HEK293 (cell line): Measurements from ENCODE around the gene ARL15.

ENCODE experiments used
- GFI1B ChIP-seq: fragments of 450-650 bp; formaldehyde crosslinking; IDR thresholded peaks from 2 replicates; pipeline ENCODE4 v1.5.1; 2016; ENCODE audit warnings: missing biosample characterization, missing genetic modification characterization
- GLI2 ChIP-seq: fragments of 450-650 bp; formaldehyde crosslinking; IDR thresholded peaks from 2 replicates; pipeline ENCODE4; 2017; ENCODE audit warnings: missing biosample characterization, missing genetic modification characterization, low read depth, borderline replicate concordance
- KLF10 ChIP-seq: fragments of 450-650 bp; IDR thresholded peaks from 2 replicates; pipeline ENCODE4 v1.5.1; 2018; ENCODE audit warnings: missing biosample characterization, mild to moderate bottlenecking, missing genetic modification characterization
- KLF16 ChIP-seq: fragments of 450-650 bp; formaldehyde crosslinking; IDR thresholded peaks from 2 replicates; pipeline ENCODE4 v1.5.1; 2017; ENCODE audit warnings: missing biosample characterization, missing genetic modification characterization
- SALL2 ChIP-seq: fragments of 450-650 bp; formaldehyde crosslinking; IDR thresholded peaks from 2 replicates; pipeline ENCODE4 v1.5.0; 2017; ENCODE audit warnings: missing biosample characterization, mild to moderate bottlenecking, missing genetic modification characterization, borderline replicate concordance
- YY1 ChIP-seq: fragments of 450-650 bp; formaldehyde crosslinking; IDR thresholded peaks from 2 replicates; pipeline ENCODE4 v1.5.1; 2018; ENCODE audit warnings: missing biosample characterization, missing genetic modification characterization
- ZBTB48 ChIP-seq: fragments of 450-650 bp; formaldehyde crosslinking; IDR thresholded peaks from 2 replicates; pipeline ENCODE4 v1.5.1; 2016; ENCODE audit warnings: missing biosample characterization, missing genetic modification characterization
- ZFHX2 ChIP-seq: fragments of 450-650 bp; formaldehyde crosslinking; conservative IDR thresholded peaks from 2 replicates; pipeline ENCODE4 v1.5.1; 2016; ENCODE audit warnings: missing biosample characterization, missing genetic modification characterization
- ZNF121 ChIP-seq: fragments of 450-650 bp; formaldehyde crosslinking; IDR thresholded peaks from 2 replicates; pipeline ENCODE4 v1.5.1; 2016; ENCODE audit warnings: missing biosample characterization, missing genetic modification characterization
- ZNF174 ChIP-seq: fragments of 450-650 bp; formaldehyde crosslinking; IDR thresholded peaks from 2 replicates; pipeline ENCODE4 v1.5.0; 2017; ENCODE audit warnings: missing biosample characterization, mild to moderate bottlenecking, missing genetic modification characterization
- ZNF341 ChIP-seq: fragments of 450-650 bp; formaldehyde crosslinking; IDR thresholded peaks from 2 replicates; pipeline ENCODE4; 2016; ENCODE audit warnings: low read depth, missing biosample characterization, missing genetic modification characterization
- ZNF596 ChIP-seq: fragments of 450-650 bp; IDR thresholded peaks from 2 replicates; pipeline ENCODE4 v1.5.0; 2018; ENCODE audit warnings: missing biosample characterization, mild to moderate bottlenecking, missing genetic modification characterization, moderate library complexity
- ZNF664 ChIP-seq: fragments of 450-650 bp; formaldehyde crosslinking; IDR thresholded peaks from 2 replicates; pipeline ENCODE4 v1.5.1; 2016; ENCODE audit warnings: missing biosample characterization, missing genetic modification characterization
- ZNF701 ChIP-seq: fragments of 450-650 bp; formaldehyde crosslinking; IDR thresholded peaks from 2 replicates; pipeline ENCODE4 v1.5.1; 2016; ENCODE audit warnings: missing biosample characterization, missing genetic modification characterization
- TF ChIP-seq, protein P1 (sequence below): fragments of 450-650 bp; formaldehyde crosslinking; IDR thresholded peaks from 2 replicates; pipeline ENCODE4 v1.5.1; 2016; ENCODE audit warnings: missing biosample characterization, missing genetic modification characterization
- TF ChIP-seq, protein P2 (sequence below): fragments of 450-650 bp; formaldehyde crosslinking; IDR thresholded peaks from 2 replicates; pipeline ENCODE4 v1.5.1; 2016; ENCODE audit warnings: missing biosample characterization, missing genetic modification characterization
- TF ChIP-seq, protein P3 (sequence below): fragments of 450-650 bp; formaldehyde crosslinking; IDR thresholded peaks from 2 replicates; pipeline ENCODE4 v1.5.1; 2016; ENCODE audit warnings: missing biosample characterization, missing genetic modification characterization
- TF ChIP-seq, protein P4 (sequence below): fragments of 450-650 bp; formaldehyde crosslinking; IDR thresholded peaks from 2 replicates; pipeline ENCODE4; 2016; ENCODE audit warnings: missing biosample characterization, missing genetic modification characterization
- TF ChIP-seq, protein P5 (sequence below): fragments of 450-650 bp; formaldehyde crosslinking; IDR thresholded peaks from 2 replicates; pipeline ENCODE4 v1.5.1; 2016; ENCODE audit warnings: missing biosample characterization, missing genetic modification characterization, low read depth
- TF ChIP-seq, protein P6 (sequence below): fragments of 450-650 bp; formaldehyde crosslinking; IDR thresholded peaks from 2 replicates; pipeline ENCODE4 v1.5.1; 2016; ENCODE audit warnings: missing biosample characterization, missing genetic modification characterization
- TF ChIP-seq, protein P7 (sequence below): fragments of 450-650 bp; formaldehyde crosslinking; conservative IDR thresholded peaks from 2 replicates; pipeline ENCODE4 v1.5.1; 2016; ENCODE audit warnings: low read depth, missing biosample characterization, missing genetic modification characterization
- TF ChIP-seq, protein P8 (sequence below): fragments of 450-650 bp; formaldehyde crosslinking; IDR thresholded peaks from 2 replicates; pipeline ENCODE4 v1.5.1; 2017; ENCODE audit warnings: missing biosample characterization, missing genetic modification characterization
- TF ChIP-seq, protein P9 (sequence below): fragments of 450-650 bp; formaldehyde crosslinking; IDR thresholded peaks from 2 replicates; pipeline ENCODE4 v1.5.1; 2016; ENCODE audit warnings: missing biosample characterization, missing genetic modification characterization

ARL15 gene

DNA sequence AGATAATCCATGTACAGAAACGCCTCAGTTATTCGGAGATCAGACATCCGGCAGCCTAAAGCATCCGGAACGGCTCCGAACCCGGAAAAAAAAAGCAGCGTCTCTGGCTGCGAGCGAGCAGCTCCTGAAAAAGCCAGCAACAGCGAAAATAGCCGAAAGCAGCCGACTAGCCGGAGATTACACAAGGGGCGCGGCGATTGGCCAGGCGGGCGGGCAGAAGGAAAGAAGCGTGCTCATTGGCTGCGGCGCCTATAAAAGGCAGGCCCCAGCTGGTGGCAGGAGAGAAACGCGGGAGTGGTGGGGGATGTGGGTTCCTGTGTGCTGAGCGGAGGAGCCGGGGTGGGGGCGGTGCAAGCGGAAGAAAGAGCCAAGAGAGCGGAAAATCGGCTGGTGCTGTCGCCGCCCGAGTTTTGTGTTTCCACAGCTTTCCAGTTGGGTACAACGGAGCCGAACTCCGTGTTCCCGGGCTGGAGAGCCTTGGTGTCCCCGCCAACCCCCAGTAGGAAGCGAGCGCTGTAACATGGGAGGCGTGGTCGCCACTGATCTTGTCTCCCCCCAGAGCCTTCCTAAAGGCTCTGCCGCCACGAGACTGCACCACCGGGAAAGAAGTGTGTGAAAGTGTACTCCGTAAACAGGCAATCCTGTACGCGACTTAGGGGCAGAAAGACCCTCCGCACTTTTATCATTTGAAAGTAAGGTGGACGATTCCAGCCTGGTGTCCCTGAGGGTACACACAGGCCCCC, at the start of gene ARL15 (continued):
- TF ChIP-seq, protein P1, sequence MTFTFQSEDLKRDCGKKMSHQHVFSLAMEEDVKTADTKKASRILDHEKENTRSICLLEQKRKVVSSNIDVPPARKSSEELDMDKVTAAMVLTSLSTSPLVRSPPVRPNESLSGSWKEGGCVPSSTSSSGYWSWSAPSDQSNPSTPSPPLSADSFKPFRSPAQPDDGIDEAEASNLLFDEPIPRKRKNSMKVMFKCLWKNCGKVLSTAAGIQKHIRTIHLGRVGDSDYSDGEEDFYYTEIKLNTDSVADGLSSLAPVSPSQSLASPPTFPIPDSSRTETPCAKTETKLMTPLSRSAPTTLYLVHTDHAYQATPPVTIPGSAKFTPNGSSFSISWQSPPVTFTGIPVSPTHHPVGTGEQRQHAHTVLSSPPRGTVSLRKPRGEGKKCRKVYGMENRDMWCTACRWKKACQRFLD (tag by site-specific recombination): no peak
- TF ChIP-seq GLI2 (tag by site-specific recombination): no peak
- TF ChIP-seq, protein P2, sequence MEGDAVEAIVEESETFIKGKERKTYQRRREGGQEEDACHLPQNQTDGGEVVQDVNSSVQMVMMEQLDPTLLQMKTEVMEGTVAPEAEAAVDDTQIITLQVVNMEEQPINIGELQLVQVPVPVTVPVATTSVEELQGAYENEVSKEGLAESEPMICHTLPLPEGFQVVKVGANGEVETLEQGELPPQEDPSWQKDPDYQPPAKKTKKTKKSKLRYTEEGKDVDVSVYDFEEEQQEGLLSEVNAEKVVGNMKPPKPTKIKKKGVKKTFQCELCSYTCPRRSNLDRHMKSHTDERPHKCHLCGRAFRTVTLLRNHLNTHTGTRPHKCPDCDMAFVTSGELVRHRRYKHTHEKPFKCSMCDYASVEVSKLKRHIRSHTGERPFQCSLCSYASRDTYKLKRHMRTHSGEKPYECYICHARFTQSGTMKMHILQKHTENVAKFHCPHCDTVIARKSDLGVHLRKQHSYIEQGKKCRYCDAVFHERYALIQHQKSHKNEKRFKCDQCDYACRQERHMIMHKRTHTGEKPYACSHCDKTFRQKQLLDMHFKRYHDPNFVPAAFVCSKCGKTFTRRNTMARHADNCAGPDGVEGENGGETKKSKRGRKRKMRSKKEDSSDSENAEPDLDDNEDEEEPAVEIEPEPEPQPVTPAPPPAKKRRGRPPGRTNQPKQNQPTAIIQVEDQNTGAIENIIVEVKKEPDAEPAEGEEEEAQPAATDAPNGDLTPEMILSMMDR (tag by site-specific recombination): peak; percentile 43; the same call in 1 of the 2 replicates
- TF ChIP-seq ZBTB48 (tag by site-specific recombination): no peak
- TF ChIP-seq, protein P3, sequence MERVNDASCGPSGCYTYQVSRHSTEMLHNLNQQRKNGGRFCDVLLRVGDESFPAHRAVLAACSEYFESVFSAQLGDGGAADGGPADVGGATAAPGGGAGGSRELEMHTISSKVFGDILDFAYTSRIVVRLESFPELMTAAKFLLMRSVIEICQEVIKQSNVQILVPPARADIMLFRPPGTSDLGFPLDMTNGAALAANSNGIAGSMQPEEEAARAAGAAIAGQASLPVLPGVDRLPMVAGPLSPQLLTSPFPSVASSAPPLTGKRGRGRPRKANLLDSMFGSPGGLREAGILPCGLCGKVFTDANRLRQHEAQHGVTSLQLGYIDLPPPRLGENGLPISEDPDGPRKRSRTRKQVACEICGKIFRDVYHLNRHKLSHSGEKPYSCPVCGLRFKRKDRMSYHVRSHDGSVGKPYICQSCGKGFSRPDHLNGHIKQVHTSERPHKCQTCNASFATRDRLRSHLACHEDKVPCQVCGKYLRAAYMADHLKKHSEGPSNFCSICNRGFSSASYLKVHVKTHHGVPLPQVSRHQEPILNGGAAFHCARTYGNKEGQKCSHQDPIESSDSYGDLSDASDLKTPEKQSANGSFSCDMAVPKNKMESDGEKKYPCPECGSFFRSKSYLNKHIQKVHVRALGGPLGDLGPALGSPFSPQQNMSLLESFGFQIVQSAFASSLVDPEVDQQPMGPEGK (tag by site-specific recombination): peak; percentile 92
- no peak for TF ChIP-seq ZNF121
- no peak for TF ChIP-seq ZNF596 (tag by site-specific recombination)
- 0 out of 2 replicates have a peak, but pooled peaks have one; percentile 16 for TF ChIP-seq YY1
- no peak for TF ChIP-seq ZNF174 (tag by site-specific recombination)
- peak; percentile 76 for TF ChIP-seq ZFHX2 (tag by site-specific recombination)
- TF ChIP-seq ZNF701: no peak
- TF ChIP-seq, protein P4, sequence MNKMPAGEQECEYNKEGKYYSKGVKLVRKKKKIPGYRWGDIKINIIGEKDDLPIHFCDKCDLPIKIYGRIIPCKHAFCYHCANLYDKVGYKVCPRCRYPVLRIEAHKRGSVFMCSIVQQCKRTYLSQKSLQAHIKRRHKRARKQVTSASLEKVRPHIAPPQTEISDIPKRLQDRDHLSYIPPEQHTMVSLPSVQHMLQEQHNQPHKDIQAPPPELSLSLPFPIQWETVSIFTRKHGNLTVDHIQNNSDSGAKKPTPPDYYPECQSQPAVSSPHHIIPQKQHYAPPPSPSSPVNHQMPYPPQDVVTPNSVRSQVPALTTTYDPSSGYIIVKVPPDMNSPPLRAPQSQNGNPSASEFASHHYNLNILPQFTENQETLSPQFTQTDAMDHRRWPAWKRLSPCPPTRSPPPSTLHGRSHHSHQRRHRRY: peak; percentile 52; the same call in 1 of the 2 replicates
- no peak for TF ChIP-seq SALL2
- TF ChIP-seq, protein P5, sequence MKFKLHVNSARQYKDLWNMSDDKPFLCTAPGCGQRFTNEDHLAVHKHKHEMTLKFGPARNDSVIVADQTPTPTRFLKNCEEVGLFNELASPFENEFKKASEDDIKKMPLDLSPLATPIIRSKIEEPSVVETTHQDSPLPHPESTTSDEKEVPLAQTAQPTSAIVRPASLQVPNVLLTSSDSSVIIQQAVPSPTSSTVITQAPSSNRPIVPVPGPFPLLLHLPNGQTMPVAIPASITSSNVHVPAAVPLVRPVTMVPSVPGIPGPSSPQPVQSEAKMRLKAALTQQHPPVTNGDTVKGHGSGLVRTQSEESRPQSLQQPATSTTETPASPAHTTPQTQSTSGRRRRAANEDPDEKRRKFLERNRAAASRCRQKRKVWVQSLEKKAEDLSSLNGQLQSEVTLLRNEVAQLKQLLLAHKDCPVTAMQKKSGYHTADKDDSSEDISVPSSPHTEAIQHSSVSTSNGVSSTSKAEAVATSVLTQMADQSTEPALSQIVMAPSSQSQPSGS: no peak
- TF ChIP-seq, protein P6, sequence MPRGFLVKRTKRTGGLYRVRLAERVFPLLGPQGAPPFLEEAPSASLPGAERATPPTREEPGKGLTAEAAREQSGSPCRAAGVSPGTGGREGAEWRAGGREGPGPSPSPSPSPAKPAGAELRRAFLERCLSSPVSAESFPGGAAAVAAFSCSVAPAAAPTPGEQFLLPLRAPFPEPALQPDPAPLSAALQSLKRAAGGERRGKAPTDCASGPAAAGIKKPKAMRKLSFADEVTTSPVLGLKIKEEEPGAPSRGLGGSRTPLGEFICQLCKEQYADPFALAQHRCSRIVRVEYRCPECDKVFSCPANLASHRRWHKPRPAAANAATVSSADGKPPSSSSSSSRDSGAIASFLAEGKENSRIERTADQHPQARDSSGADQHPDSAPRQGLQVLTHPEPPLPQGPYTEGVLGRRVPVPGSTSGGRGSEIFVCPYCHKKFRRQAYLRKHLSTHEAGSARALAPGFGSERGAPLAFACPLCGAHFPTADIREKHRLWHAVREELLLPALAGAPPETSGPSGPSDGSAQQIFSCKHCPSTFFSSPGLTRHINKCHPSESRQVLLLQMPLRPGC: peak; percentile 74
- TF ChIP-seq, protein P7, sequence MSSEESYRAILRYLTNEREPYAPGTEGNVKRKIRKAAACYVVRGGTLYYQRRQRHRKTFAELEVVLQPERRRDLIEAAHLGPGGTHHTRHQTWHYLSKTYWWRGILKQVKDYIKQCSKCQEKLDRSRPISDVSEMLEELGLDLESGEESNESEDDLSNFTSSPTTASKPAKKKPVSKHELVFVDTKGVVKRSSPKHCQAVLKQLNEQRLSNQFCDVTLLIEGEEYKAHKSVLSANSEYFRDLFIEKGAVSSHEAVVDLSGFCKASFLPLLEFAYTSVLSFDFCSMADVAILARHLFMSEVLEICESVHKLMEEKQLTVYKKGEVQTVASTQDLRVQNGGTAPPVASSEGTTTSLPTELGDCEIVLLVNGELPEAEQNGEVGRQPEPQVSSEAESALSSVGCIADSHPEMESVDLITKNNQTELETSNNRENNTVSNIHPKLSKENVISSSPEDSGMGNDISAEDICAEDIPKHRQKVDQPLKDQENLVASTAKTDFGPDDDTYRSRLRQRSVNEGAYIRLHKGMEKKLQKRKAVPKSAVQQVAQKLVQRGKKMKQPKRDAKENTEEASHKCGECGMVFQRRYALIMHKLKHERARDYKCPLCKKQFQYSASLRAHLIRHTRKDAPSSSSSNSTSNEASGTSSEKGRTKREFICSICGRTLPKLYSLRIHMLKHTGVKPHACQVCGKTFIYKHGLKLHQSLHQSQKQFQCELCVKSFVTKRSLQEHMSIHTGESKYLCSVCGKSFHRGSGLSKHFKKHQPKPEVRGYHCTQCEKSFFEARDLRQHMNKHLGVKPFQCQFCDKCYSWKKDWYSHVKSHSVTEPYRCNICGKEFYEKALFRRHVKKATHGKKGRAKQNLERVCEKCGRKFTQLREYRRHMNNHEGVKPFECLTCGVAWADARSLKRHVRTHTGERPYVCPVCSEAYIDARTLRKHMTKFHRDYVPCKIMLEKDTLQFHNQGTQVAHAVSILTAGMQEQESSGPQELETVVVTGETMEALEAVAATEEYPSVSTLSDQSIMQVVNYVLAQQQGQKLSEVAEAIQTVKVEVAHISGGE (tag by site-specific recombination): peak; percentile 43; the same call in 1 of the 2 replicates
- TF ChIP-seq, protein P8, sequence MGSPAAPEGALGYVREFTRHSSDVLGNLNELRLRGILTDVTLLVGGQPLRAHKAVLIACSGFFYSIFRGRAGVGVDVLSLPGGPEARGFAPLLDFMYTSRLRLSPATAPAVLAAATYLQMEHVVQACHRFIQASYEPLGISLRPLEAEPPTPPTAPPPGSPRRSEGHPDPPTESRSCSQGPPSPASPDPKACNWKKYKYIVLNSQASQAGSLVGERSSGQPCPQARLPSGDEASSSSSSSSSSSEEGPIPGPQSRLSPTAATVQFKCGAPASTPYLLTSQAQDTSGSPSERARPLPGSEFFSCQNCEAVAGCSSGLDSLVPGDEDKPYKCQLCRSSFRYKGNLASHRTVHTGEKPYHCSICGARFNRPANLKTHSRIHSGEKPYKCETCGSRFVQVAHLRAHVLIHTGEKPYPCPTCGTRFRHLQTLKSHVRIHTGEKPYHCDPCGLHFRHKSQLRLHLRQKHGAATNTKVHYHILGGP: no peak
- peak; percentile 52 for TF ChIP-seq GFI1B (tag by site-specific recombination)
- TF ChIP-seq ZNF664 (tag by site-specific recombination): no peak
- TF ChIP-seq KLF16 (tag by site-specific recombination): no peak
- peak; percentile 30; the same call in 1 of the 2 replicates for TF ChIP-seq KLF10 (tag by site-specific recombination)
- TF ChIP-seq, protein P9, sequence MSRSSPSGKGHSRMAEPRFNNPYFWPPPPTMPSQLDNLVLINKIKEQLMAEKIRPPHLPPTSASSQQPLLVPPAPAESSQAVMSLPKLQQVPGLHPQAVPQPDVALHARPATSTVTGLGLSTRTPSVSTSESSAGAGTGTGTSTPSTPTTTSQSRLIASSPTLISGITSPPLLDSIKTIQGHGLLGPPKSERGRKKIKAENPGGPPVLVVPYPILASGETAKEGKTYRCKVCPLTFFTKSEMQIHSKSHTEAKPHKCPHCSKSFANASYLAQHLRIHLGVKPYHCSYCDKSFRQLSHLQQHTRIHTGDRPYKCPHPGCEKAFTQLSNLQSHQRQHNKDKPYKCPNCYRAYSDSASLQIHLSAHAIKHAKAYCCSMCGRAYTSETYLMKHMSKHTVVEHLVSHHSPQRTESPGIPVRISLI (tag by site-specific recombination): peak; percentile 99
- peak; percentile 98 for TF ChIP-seq ZNF341 (tag by site-specific recombination)
